ENCODE results near the gene FOCAD.

DNA sequence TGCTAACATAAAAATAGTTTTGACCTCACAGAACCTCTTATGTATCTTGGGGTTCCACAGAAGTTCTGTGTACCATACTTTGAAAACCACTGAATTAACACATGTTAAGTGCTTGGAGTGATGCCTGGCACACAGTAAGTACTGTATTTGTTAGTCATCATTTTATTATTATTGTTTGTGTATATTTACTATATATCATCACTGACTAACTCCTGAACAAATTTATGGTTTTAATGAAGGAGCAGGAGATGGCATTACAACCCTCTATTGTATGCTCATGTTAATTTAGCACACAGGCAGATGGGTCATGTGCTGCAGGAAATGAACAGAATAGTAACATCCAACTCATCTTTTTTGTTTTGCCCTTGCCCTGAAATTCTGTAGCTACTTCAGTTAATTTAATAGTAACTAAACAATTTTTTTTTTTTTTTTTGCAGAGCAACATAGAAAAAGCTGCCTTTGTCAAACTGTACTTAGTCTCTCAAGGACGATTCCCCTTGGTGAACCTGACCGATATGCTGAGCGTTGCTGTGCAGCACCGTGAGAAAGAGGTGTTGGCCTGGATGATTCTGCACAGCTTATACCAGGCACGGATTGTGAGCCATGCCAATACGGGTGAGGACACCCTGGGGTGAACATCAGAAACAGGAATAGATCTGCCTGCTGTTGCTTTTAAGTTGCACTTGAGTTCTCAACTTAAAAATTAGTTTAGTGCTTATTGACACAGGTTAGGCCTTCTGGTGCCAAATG is 302.0 kb downstream of the FOCAD start:
- TF ChIP-seq POLR2A (IDR thresholded peaks at IDR 0.05), result no peak
- TF ChIP-seq, protein P1, sequence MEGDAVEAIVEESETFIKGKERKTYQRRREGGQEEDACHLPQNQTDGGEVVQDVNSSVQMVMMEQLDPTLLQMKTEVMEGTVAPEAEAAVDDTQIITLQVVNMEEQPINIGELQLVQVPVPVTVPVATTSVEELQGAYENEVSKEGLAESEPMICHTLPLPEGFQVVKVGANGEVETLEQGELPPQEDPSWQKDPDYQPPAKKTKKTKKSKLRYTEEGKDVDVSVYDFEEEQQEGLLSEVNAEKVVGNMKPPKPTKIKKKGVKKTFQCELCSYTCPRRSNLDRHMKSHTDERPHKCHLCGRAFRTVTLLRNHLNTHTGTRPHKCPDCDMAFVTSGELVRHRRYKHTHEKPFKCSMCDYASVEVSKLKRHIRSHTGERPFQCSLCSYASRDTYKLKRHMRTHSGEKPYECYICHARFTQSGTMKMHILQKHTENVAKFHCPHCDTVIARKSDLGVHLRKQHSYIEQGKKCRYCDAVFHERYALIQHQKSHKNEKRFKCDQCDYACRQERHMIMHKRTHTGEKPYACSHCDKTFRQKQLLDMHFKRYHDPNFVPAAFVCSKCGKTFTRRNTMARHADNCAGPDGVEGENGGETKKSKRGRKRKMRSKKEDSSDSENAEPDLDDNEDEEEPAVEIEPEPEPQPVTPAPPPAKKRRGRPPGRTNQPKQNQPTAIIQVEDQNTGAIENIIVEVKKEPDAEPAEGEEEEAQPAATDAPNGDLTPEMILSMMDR (IDR thresholded peaks at IDR 0.05), result no peak
